HG02763 (cell line): ENCODE results near the gene DUSP1.
A peak's percentile ranks its signal among the peaks of the same experiment; 100 is the strongest.
"Not testable (repeated sequence)": the region's sequence is repeated elsewhere in the genome, so short reads cannot be mapped to it uniquely, and the experiment has no call there.

Source experiments
- ATAC-seq: cut with Tn5 transposase; IDR thresholded peaks from one replicate; pipeline ENCODE4 v1.9.1; 2021; ENCODE audit warnings: mild to moderate bottlenecking, moderate library complexity; ENCODE audit not compliant: unreplicated experiment

The DUSP1 gene, protein sequence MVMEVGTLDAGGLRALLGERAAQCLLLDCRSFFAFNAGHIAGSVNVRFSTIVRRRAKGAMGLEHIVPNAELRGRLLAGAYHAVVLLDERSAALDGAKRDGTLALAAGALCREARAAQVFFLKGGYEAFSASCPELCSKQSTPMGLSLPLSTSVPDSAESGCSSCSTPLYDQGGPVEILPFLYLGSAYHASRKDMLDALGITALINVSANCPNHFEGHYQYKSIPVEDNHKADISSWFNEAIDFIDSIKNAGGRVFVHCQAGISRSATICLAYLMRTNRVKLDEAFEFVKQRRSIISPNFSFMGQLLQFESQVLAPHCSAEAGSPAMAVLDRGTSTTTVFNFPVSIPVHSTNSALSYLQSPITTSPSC

DNA sequence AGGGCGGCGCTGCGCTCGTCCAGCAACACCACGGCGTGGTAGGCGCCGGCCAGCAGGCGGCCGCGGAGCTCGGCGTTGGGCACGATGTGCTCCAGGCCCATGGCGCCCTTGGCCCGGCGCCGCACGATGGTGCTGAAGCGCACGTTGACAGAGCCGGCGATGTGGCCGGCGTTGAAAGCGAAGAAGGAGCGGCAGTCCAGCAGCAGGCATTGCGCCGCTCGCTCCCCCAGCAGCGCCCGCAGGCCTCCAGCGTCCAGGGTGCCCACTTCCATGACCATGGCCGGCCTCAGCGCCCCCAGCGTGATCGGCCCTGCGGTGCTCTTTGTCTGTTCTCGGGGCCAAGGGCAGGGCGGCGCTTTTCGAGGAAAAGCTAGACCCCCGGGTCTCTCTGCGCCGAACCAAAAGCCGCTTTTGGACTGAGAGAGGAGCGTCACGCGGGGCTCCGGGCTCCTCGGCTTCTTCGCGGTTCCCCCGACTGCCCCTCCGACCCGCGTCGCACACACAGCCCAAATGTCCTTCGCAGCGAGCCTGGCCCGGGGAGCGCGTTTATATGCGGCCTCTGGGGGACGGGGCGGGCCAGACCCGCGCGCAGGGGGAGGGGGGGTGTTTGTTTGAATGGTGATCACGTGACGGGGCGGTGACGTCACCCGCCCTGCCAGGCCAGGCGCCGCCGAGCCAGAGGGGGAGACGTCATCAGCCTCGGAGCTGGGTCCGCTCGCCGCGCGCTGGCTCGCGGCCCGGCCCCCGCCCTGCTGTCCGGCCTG, at the start of gene DUSP1:
Gene DUSP1 (minus strand): TSS at position 521 of the 764 bp plus-strand sequence. CDS start 243 bp downstream, at position 278.
- peak; percentile 55 for ATAC-seq

DNA sequence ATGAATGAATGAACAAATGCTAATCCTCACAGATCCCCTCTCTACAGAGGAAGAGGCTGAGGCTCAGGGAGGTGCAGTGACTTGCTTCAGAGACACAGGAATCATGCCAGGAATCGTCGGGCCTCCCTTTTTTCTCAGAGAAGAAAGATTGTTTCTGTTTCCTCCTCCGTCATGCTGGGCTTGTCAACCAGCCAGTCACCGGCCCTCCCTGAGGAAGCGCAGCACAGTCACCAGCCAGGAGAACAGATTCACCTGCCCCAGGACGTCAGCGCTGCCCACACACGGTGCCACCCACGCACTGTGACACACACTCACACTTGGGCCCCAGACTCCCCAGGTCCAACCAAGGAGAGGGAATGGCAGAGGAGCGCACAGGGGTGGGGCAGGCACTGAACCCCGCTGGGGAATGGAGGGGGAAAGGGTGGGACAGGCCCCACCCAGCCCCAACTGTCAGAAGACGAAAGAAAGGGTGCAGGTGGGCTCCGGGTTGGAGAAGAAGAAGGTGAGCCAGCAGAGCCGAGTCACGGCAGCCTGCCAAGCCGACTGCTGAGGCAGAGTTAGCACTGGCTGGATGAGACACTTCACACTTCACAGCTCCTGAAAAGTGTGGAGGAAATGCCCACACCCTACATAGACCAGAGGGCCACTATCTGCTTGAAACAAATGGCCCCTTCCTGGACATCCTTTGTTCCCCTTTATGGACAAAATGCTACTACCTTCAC, 49.2 kb upstream of the DUSP1 start:
- no peak for ATAC-seq

DNA sequence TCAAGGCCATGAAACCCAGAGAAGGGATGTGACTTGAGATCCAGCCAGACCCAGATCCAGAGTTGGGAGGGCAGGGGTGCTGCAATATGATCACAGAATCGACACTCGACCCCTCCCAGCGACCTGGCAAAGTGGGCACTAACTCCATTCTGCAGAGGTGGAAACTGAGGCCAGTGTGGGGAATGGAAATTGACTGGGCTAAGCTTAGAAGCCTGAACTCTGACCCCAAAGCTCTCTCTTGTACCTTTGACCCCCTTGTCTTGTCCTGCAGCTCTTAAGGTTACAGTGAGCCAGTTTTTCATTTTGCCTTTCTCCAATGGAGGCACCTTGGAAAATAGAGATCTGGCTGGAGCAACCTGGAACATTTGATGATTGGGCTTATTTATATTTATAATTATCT, 48.6 kb upstream of the DUSP1 start:
- no peak for ATAC-seq

DNA sequence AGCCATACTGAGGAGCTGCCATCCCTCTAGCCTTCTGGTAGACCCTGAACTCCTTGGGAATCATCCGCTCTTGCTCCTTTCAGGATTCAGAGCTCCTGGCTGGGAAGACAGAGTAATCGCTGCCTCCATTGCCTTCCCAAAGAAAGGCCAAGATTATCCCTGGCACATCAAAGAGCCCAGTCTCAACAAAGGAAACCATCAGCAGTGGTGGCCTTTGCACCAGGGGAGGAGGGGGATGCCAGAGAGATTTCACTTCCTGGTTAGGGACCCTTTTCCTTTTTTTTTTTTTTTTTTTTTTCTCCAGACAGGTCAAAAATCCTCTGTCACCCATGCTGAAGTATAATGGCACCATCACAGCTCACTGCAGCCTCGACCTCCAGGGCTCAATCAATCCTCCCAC, 47.1 kb upstream of the DUSP1 start:
- ATAC-seq: no peak

DNA sequence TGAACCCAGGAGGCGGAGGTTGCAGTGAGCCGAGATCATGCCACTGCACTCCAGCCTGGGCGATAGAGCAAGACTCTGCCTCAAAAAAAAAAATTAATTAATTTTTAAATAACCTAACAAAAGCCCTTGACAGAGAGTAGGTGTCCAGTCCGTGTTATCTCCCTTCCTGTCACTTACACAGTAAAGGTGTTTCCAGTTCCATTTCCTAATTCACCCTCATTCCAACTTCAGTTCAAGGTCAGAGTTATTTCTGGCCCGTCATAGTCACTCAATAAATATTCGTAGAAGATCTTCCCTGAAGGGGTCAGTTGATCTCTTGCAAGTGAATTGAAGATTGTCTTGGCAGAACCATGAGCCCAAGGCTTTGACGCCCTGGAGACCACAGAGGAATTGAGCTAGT, 46.7 kb upstream of the DUSP1 start:
- ATAC-seq: no peak

DNA sequence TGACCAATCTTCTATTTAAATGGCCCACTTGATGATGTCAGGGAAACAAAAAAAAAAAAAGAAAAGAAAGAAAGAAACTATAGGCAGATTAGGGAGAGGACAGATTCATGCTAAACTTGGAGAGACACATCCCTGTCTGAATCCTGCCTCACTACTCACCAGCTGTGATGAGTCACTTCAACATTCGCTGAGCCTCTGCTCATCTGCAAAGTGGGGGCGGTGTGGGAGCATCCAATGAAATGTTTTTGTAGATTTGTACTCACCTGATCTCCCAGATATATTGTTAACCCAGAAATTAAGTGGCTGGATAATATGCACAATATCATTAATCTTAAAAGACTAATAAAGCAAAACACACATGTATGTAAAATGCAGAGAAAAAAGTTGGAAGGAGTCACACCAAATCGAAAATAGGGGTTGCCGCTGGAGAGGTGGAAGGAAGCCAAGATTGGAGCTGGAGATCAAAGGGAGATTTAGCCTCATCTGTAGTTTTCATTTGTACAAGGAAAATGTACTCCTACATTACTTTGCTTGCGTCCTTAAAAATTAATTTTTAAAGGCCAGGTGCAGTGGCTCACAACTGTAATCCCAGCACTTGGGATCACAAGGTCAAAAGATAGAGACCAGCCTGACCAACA, 46.0 kb upstream of the DUSP1 start:
- ATAC-seq: no peak

DNA sequence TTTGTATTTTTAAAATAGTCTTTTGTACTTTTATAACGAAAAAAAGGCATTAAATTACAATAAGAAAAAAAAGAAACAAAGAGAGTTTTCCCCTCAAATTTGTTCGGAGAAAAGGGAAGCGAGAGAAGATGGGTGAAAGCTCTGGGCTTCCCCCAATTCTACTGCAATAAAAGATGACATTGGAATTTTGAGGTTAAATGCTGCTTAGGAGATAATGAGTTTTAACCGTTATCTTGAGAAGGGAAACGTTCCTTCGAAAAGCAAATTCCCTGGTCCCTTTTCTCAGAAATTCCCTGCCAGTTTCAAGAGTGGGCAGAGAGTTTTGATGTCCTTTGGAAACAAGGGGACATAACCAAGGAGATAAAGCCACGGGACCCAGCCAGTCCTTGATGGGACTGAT, 44.6 kb upstream of the DUSP1 start:
- no peak for ATAC-seq

DNA sequence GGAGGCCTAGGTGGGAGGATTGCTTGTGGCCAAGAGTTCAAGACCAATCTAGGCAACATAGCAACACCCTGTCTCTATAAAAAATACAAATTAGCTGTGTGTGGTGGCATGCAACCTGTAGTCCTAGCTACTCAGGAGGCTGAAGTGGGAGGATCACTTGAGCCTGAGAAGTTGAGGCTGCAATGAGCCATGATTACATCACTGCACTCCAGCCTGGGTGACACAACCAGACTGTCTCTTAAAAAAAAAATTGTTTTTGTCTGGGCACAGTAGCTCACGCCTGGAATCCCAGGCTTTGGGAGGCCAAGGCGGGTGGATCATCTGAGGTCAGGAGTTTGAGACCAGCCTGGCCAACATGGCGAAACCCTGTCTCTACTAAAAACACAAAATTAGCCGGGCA, 40.0 kb upstream of the DUSP1 start:
- not testable (repeated sequence) for ATAC-seq

DNA sequence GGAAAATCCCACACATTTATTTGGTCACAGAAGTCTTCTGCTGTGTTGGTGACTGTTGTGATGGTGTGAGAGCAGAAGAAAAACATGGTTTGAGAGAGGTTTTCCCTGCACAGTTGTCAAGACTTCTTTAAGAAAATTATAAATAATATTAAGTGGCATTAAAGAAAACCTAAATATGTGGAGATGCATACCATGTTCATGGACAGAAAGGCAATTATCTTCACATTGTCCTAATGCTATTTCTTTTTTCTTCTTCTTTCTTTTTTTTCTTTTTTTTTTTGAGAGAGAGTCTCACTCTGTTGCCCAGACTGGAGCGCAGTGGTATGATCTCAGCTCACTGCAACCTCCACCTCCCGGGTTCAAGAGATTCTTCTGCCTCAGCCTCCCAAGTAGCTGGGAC, 38.8 kb upstream of the DUSP1 start:
- ATAC-seq: no peak

DNA sequence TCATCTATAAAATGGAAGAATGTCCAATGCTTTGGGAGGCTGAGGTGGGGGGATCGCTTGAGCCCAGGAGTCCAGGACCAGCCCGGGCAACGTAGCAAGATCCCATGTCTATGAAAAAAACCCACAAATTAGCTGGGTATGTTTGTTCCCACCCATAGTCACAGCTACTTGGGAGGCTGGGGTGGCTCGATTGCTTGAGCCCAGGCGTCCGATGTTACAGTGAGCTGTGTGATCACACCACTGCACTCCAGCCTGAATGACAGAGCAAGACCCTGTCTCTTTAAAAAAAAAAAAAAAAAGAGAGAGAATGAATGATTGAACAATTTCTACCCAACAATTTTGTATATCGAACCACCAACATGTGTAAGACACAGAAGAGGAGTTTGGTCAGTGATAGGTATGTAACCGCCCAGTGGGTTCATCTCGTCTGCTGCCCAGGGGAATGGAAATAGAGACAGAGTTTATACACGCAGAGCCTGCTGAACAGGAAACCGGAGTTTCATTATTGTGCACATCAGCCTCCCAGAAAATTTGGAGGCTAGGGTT, 36.8 kb upstream of the DUSP1 start:
- ATAC-seq: peak; percentile 9

DNA sequence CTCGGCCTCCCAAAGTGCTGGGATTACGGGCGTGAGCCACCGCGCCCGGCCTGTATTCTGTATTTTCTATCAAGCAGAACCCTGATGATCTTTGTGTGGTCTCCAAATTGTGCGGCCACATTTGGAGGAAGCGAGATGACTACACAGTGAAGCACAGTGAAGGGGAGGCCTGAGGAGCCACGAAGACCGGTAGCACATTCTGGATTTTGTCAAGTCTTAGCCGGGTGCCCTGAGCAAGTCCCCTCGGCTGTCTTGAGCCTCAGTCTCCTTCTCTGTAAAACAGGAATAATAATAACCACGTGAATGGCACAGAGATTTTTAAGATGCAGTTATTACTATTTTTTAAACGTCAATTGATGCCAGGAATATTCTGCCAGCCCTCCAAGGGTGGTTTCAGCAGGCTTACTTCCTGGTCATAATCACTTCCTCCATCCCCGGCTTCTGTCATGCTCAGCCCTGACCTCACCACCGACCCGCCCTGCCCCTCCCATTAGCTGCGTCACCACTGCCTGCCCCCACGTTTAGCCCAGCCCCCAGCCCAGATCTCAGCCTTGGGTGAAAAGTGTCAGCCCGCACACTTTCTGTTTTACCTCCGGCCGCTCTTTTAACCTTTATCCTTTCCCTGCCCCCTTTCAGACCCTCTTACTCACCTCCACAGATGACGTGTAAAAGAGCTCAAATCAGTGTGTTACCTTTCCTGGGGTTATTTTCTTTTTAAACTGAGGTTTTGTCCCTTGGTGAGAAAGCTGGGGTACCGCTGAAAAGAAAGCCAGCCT, 36.1 kb upstream of the DUSP1 start:
- ATAC-seq: peak; percentile 87

DNA sequence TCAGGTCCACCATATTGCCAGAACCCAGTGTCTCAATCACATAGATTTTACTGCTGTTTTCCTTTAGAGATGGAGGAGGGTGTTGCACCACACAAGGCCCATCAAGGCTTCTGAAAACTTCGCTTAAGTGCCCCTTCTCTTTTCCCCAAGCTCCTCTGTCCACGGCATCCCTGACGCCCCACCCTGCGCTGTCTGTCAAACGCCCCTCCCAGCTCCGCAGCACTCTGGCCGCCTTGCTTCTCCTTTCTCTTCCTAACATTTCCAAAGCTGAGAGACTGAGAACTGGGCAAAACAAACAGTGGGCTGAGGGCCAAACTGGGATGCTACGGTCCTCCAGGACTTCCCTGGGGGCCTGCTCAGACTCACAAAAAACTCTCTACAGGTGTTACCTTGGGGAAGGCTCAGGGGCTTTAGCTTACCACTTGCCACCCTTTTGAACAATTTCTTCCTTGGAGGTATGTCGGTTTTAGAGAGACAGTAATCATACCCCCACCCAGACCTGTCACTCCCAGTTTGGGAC, 34.8 kb upstream of the DUSP1 start:
- ATAC-seq: no peak

DNA sequence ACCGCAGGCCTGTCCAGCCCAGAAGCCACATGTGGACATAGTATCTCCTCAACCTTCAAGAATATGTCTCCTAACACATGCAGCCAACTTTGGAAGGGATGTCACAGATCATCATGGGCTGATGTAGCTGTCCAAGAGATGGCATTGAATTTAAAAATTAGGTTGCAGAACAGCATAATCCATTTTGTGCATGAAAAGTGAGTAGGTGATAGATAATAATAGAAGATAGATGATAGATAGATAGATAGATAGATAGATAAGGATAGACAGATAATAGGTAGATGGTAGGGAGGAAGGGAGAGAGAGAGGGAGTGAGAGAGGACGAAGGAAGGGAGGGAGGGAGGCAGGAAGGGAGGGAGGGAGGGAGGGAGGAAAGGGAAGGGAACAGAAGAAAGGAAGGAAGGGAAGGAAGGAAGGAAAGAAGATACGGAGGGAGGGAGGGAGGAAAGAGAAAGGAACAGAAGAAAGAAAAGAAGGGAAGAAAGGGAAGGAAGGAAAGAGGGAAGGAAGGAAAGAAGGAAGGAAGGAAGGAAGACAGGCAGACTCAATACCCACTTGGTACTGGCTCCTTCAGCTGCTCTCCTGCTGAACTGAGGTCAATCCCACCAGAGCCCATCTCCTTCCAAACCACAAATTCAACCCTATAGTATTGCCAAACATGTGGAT, 34.2 kb upstream of the DUSP1 start:
- ATAC-seq: no peak

DNA sequence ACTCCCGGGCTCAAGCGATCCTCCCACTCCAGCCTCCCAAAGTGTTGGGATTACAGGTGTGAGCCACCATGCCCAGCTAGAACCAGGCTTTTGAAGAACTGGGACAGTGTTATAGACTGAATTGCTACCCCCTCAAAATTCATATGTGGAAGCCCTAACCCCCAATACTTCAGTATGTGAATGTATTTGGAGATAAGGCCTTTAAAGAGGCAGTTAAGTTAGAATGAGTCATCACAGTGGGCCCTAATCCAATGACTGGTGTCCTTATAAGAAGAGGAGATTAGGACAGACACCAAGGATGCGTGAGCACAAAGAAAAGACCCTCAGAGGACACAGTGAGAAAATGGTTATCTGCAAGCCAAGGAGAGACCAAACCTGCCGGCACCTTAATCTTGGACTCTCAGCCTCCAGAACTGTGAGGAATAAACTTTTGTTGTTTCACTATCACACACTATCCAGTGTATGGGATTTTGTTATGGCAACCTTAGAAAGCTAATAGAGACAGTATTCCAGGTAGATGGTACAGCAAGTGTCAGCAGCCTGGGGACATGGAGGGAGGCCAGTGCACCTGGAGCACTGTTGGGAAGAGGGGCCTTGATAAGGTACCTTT, 31.7 kb upstream of the DUSP1 start:
- ATAC-seq: no peak

DNA sequence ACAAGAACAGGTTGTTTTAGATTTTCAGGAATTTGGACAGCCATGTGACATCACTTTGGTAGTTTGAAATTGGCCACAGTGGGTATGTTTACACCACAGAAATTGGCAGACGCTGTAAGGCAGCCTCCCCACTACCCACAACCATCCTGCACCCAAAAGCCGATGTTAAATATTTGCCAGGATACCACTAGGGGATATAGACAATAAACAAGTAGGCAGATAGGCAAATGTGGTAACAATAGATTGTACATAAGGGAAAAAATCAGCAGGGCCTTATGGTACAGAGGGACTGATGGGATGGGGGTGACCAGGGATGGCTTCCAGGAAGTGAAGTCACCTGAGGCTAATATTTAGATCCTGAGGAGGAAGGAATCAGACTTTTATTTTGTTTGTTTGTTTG, 31.1 kb upstream of the DUSP1 start:
- no peak for ATAC-seq

DNA sequence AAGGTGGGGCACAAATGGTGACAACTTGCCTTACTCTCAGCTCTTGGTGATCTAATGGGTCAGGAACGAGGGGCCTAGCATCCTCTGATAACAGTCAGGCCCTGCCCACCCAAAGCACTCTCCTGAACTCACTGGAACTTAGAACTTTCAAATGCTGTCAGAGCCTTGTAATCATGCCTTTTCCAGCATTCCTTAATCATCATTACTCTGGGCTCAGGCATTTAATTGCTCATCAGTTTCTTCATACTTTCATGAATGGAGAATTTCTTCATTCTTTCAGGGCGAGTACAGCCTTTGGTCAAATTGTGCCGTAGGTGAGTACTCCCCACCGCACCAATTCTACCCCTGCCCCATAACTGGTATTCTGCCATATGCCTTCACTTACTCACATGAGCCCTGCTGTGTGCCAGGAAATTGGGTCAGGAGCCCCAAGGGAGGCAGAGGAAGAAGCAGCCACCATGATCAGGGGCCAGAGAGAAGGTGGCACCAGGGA, 30.2 kb upstream of the DUSP1 start:
- ATAC-seq: no peak

DNA sequence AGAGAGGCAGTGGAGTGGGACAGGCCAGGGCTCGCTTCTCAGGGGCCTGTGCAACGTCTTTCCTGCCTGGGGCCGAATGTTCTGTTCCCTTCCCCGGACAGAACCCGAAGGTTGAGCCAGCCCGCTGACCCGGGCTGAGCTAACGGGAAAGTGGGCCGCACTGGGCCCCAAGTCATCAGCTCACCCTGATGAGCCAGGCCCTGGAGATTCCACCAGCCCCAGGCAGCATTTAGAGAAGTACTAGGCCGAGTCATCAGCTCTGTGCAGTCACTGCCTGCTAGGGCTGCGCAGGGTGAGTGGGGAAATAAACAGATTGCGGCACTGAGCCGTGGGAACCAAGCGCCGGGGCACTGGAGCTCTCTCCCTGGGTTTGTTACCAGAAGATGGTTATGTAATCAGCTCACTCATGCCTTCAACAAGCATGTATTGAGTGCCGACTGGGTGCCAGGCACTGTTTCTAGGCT, 29.1 kb upstream of the DUSP1 start:
- ATAC-seq: no peak

DNA sequence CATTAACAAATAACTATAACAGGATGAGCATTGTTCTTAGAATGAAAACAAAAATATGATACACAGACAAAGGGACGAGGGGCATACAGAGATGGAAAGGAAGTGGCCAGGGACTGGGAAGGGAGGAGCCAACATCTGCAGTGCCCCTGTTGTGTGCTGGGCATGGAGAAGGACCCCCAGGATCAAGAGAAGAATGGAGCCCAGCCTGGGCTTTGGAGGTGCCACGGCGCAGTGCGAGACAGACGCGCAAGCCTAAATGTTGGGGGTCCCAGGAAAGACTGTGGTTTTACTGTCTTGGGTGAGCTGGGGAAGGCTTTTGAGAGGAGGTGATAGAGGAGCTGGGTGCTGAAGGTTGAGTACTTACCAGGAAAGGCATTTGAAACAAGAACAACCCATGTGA, 28.4 kb upstream of the DUSP1 start:
- ATAC-seq: no peak
